GM21825 (cell line): ENCODE data around the gene YIF1A.
"Not testable (repeated sequence)": the region's sequence is repeated elsewhere in the genome, so short reads cannot be mapped to it uniquely, and the experiment has no call there.

ENCODE experiments used
- ATAC-seq: cut with Tn5 transposase; IDR thresholded peaks from one replicate; pipeline ENCODE4 v1.9.1; 2021; ENCODE audit warnings: mild to moderate bottlenecking, moderate library complexity; ENCODE audit not compliant: unreplicated experiment

Gene YIF1A

DNA sequence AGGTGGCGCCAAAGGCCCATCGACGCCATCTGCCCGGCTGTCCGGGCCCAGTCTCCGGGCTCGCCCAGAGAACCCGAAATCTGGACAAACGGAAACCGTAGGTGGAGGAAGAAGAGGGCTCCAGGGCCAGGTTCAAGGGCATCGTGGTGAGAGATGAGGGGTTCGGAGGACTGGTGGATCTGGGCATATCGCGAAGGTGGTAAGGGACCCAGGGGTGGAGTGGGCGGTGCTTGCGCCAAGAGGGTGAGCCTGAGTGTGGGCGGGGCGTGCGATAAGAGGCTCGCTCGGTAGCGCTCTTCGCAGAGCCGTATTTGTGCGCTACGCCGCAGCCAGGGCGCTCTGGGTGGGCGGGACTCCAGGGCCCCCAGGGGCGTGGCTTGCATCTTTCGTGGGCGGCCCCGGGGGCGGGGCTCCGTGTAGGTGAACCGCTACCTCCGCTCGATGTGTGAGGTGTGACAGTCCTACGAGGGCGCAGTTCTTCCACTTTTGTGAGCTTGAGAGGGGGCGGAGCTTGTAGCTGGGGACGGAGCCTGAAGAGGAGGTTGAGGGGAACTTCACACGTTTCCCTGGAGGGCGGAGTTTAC, 23.1 kb upstream of the YIF1A start:
- ATAC-seq, result peak; percentile 61

DNA sequence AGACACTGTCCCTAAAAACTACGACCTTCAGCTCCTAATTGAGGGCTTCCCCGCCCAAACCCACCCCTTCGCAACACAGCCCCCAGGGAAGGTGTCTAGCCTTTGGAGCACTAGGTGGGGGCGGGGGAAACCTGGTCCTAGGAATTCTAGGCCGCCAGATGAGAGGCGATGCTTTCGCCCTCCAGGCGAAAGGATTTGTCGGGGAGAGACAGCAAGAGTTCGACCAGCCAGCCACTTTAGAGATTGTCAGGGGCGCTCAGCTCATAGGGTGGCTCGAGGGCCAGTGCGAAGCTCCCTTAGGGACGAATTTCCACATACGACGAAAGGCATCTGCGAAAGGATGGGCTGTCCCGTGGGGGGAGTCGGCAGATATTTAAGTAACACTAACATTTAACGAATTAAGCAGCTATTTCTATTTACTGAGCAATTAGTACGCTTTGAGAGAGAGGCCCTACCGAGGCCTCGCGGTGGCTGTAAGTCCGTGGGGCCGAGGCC, 22.6 kb upstream of the YIF1A start:
- ATAC-seq, result no peak

DNA sequence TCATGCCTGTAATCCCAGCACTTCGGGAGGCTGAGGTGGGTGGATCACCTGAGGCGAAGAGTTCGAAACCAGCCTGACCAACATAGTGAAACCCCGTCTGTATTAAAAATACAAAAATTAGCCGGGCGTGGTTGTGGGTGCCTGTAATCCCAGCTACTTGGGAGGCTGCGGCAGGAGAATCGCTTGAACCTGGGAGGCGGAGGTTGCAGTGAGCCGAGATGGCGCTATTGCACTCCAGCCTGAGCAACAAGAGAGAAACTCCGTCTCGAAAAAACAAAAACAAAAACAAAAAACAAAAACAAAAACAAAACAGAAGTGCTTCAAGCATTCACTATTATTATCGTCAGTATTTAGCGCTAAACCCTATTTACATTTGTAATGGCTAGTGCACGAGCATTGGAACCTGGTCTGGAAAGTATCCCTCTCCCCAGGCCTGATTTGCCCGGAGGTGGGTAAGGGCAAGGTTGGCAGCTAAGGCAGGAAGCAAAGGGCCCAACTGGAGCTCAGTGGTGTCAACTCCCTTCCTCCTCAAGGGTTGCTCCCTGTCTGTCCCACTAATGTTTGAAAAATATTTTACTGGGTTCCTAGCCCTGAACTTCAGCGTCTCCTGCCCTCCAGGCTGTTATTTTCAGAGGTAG, 22.0 kb upstream of the YIF1A start:
- ATAC-seq, result not testable (repeated sequence)

DNA sequence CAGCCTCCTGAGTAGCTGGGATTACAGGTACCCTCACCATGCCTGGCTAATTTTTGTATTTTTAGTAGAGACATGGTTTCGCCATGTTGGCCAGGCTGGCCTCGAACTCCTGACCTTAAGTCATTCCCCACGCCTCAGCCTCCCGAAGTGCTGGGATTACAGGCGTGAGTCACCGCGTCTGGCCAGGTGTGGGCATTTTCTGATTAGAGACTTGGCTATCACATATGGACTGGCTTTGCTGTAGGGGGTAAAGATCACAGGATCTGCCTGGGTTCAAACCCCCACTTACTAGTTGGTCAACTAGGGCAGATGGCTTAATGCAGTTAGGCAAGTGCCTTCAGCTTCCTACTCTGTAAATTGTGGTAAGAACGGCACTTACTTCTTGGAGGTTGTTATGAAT, 21.4 kb upstream of the YIF1A start:
- no peak for ATAC-seq

DNA sequence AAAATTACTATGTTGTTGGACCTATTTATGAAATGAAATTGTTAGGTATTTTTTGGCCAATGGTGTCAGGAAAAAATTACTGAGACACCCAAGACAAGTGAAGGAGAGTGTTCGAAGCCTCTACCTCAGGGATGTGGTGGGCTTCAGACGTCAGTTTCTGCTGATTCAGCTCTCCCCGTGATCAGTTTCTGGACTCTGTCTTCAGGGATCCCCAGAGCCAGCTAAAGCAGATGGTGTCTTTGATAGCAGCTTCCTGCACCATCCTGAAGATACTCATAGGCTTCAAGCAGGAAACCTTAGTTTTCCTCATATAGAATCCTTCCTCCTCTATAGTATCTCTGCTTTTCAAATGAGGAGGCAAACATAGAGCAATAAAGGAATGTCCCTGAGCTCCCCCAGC, 20.5 kb upstream of the YIF1A start:
- no peak for ATAC-seq

DNA sequence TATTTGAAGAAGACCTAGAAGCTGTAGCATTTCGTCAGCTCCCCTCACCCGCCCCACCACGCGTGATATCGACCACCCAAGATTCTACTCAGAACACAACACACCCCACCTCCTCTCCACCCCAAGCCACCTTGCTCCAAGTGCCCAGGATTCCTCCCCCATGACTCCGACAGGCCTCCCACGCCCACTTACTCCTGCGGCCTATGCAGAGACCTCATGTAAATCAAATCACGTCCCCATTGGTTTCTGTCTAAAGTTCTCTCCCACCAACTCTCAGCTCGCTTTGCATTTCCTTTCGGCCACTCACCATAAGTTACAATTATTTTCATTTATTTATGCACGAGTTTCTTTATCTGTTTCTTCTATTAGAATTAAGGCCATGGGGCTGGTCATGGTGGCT, 13.7 kb upstream of the YIF1A start:
- ATAC-seq, result no peak

DNA sequence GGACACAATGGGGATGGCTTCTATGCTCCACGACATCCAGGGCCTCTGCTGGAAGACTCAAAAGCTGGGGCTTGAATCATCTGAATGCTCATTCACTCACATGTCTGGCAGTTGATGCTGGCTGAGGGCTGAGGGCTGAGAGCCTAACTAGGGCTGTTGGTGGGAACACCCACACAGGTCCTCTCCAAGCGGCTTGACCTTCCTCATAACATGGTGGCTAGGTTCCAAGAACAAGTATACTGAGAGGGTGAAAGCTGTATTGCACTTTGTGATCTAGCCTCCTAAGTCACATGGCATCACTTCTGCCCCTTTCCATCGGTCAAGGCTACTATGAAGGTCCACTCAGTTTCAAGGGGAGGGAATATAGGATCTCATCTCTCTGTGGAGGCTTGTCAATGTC, 10.2 kb upstream of the YIF1A start:
- no peak for ATAC-seq

DNA sequence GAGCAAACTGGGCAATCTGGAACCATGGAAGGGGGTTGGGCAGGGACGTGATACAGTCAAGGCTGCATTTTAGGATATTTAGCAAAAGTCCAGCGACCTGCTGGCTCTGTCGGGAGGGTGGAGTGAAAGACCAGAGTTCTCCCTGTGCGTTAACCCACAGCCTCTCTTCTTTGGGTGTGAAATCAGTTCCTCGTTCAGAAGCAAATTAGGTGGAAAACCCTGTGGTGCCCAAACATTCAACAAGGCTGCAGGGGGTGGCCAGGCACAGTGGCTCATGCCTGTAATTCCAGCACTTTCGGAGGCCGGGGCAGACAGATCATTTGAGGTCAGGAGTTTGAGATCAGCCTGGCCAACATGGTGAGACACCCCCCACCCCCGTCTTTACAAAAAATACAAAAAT, 8.7 kb upstream of the YIF1A start:
- ATAC-seq, result no peak

DNA sequence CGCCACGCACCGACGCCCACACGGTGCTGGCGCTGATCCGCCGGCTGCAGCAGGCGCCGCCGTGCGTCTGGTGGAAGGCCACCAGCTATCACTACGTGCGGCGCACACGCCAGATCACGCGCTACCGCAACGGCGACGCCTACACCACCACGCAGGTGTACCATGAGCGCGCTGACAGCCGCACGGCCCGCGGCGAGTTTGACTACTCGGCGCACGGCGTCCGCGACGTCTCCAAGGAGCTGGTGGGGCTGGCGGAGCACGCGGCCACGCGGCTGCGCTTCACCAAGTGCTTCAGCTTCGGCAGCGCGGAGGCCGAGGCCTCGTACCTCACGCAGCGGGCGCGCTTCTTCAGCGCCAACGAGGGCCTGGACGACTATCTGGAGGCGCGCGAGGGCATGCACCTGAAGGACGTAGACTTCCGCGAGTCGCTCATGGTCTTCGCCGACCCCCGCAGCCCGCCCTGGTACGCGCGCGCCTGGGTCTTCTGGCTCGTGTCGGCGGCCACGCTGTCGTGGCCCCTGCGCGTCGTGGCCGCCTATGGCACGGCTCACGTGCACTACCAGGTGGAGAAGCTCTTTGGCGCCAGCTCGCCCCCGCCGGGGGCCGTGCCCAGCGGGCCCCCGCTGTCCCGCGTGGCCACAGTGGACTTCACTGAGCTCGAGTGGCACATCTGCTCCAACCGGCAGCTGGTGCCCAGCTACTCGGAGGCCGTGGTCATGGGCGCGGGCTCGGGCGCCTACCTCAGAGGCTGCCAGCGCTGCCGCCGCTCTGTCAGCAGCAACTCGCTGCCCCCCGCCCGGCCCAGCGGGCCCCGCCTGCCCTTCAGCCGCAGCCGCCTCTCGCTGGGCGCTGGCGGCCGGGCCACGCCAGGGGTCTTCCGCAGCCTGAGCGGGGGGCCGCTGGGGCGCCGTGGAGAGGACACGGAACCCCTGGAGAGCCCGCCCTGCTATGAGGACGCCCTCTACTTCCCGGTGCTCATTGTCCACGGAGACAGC, 6.0 kb upstream of the YIF1A start:
- no peak for ATAC-seq

DNA sequence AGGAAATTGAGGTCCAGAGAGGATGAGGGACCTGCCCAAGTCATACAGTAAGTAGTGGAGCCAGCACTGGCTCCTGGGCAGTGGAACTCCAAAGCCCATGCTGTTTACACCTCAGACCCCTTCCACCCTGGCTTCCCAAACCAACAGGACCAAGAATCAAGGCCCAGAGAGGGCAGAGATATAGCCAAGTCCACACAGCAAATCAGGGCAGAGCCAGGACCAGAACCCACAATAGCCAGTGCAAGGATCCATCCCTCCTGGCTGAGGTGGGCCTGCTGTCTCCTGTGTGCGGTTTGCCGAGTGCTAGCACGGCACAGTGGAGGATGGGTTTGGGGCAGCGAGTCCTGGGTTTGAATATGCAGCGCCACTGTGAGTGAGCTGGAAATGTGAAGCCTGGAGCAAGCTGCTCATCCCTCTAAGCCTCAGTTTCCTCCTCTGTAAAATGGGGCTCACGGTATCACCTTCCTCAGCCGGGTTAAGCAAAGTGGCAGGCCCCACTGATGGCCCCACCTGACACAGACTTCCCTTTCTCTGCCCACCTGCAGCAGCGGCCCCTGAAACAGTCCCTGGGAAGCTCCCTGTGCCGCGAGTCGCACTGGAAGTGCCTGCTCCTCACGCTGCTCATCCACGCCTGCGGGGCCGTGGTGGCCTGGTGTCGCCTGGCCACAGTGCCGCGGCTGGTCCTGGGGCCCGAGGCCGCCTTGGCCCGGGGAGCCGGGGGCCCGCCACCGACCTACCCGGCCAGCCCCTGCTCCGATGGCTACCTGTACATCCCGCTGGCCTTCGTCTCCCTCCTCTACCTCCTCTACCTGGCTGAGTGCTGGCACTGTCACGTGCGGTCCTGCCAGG, 5.1 kb upstream of the YIF1A start:
- ATAC-seq, result no peak

DNA sequence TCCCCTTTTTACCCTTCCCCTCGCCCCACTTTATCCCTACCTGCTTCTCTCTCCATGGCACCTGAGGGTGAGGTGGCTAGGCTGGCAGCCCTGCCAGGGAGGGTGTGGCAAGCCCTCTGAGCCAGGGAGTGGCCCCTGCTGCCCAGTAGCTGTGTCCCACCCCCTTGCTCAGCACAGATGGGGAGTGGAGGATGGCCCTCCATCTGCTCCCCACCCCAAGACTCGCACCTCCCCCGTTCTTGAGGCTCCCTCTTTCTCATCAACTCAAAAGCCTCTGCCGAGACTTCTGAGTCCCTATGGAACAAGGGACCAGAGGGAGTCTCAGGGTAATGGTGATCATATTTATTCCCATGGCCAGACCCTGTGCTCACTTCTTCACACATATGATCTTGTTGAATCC, 4.4 kb upstream of the YIF1A start:
- ATAC-seq, result no peak

DNA sequence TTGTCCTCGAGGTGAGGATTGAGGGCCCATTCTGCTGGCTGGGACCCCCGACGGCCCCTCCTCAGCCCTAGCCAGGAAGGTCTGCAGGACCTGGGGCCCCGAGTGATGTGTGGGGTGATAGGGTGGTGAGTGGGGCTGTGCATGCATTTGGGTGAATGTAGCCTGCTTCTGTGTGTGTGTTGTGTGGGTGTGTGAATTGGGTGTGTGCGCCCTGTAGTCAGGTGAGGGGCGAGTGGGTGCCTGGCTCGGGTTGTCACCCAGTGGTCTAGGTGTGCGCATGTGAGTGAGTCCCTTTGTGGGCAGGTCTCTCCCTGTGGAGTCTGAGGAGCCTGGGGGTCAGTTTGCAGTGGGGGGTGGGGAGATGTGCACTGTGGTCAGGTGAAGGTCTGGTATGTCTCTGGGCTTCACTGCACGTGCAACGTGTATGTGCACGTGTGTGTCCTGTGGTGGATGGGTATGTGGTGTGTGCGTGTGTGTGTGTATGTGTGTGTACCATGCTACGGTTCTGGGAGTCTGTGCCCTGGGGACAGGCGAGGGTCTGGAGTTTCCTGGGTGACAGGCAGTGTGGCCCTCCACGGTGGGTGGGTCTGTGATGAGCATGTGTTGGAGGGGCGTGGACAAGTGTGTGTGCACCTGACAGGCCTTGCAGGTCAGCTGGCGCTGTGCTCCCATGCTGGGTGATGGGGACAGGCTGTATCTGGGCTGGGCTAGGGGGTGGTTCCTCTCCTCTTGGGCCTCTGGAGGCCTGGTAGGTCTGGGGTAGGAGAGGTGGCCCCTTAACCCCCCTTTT, 3.8 kb upstream of the YIF1A start:
- no peak for ATAC-seq

DNA sequence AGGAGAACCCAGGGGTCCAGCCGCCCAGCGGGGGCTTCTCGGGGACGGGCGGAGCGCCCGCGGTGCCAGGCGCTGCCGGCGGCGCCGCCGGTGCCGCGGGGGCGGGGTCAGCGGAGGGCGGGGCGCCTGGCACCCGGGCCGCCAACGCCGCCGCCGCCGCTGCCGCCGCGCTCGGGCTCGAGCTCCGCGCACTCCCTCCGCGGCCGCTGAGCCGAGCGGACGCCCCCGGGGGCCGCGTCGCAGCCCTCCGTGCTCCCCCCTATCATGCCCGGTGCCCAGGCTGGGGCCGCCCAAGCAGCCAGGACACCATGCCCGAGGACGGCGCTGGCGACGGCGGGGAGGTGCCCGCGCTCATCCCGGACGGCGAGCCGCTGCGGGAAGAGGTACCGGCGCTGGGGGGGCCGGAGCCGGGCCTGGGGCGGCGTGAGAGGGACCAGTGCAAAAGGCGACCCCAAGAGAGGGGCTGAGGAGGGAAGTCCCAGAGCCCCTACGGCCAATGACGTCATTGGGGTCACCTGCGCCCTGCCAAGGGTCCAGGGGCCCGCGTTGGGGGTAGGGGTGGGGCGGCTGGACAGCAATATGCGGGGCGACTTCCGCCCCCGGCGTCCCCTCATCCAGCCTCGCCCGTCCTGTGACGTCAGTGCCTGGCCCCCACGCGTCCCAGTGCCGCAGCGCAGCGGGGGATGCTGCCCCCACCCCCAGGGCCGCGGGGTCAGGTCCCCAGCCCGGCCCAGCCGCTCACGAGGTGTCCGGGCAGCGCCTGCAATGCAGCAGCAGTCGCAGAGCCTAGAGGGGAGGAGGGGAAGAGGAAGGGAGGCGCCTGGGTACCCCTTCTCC, 3.0 kb upstream of the YIF1A start, which contains the start of gene TMEM151A:
Gene TMEM151A (plus strand): TSS at position 189 of the 837 bp plus-strand sequence. CDS start 120 bp downstream, at position 309.
- ATAC-seq, result no peak

DNA sequence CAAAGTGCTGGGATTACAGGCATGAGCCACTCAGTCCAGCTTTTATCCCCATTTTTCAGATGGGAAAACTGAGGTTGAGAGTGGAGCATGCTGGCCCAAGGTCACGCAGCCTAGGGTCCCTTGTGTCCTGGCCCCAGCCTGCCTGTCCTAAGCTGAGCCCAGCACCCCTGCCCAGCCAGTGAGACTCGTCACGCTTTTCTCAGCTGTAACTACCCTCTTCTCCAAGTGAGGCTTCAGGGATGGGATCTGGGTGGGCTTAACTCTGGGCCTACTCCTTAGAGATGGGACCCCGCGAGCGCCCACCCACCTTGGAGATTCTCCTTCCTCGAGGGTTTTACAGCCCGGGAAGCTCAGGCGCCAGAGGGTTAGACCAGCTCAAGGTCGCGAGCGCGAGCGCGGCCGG, 2.4 kb upstream of the YIF1A start:
- ATAC-seq, result no peak

DNA sequence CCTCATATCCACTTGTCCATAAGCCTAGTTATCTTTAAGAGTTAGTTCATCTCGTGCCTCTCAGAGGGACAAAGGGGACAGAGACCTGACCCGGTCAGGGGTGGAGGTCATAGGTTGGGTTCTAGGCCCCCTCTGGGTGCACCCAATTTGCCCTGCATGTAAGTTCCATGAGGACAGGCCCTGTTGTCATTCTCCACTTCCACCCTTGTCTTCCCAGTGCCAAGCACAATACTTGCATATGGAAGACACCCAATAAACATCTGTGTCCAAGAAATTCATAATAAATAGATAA, 1.3 kb upstream of the YIF1A start:
- ATAC-seq, result no peak

DNA sequence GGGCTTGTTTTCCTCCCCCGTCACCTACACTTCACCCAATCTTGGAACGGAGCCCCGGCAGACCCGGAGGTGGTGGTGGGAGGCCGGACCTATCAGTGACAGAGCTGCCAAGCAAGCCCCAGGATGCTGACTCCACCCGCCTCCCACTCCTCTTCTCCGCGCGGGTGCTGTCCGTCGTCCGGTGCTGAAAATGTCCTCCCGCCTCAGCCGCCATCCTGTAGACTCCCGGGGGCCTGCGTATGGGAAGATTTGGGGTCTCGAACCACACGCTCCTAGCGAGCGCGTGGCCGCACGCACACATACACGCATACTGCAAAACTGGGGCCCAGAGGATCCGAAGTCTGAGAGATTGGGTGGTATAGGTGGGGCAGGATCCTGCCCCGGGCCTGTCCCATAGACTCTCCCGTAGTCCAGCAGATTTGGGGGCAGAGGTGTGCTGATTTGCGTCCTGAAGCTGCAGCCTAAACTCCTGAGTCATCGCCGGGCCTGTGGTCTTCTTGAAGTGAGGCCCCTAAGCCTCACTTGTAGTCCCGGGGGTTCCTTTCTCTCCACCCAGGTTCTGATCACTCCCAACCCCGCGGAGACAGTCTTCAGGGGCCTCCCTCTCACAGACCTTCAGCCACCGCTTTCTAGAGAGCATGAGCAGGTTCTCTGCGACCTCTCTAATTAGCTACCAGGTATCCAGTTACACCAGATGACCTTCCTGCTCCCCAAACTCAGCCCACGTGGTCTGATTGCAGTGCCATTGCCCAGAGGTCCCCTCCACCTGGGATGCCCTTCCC, 796 bp upstream of the YIF1A start:
- peak; percentile 40 for ATAC-seq

DNA sequence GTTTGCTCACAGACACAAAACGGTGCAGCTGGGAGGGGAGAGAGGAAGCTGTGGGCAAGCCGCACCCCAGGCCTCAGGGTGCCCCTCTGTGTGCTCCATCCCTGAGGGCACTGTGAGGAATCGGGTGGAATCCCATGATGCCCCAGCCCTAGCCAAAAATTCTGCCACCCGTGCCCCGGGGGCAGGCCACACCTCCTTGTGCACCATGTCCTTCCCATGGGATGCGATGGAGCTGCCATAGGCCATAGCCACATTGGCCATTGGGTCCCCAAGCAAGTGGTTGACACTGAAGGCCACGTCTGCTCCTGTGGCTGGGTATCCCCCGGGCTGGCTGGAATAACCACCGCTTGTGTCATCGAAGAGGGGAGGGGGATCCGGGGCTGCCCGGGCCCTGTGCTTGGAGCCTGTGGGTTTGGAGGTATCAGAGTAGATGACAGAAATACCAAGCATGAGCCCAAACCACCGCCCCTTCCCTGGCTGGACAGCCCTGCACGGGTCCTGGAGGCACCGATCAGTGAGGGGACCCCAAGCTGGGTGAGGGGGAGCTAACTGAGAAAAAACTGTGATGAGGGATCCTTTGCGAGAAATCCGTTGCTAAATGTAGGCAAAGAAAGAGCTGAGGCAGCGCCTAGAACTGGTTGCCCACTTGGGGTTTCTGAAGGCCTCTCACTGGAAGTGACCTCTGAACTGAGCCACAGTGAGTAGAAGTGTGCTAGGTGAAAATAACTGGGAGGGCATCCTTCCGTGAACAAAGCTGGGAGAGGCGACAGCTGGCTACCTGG, 863 bp downstream of the YIF1A start:
- ATAC-seq, result no peak
